ENCODE measurements around the gene MXRA7.

MXRA7 gene

DNA sequence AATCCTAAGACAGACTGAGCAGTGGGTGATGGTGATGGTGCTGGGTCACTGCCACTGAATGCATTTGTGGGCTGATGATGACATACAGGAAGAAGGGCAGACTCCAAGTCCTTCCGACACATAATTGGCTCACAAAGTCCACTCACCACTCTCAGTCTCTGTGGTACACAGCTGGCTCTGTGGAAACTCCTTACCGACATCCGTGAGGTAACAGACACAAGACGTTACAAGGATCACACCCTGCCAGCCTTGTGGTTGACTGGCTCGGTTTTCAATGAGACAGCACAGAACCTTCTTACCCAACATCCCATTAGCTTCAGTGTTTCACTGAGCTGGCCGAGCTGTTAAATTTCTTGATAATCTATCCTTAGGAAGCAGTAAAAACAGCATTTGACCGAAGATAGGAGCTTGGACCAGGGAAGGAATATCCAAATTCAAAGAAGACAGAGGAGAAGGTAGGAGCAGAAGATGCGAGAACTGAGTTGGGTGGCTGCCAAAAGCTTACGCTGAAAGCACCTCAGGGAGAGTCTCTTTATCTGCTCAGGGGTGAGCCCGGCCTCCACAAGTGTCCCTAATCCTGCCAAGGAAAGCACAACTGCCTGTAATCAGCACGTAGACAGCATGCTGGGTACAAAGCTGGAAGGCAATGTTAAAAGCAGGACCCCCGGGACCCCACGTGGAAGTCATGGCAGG lies 5.5 kb upstream of the MXRA7 start (continued):
- TF ChIP-seq, protein P1, sequence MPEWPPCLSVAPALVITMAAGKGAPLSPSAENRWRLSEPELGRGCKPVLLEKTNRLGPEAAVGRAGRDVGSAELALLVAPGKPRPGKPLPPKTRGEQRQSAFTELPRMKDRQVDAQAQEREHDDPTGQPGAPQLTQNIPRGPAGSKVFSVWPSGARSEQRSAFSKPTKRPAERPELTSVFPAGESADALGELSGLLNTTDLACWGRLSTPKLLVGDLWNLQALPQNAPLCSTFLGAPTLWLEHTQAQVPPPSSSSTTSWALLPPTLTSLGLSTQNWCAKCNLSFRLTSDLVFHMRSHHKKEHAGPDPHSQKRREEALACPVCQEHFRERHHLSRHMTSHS (tag by site-specific recombination; IDR thresholded peaks at IDR 0.05): no peak
- TF ChIP-seq SCRT2 (tag by site-specific recombination; IDR thresholded peaks at IDR 0.05): peak; percentile 97
- TF ChIP-seq ZNF600 (tag by site-specific recombination; IDR thresholded peaks at IDR 0.05): peak; percentile 98
- TF ChIP-seq ZNF548 (tag by site-specific recombination; IDR thresholded peaks at IDR 0.05): no peak
- no peak for TF ChIP-seq ZNF560 (tag by site-specific recombination; IDR thresholded peaks at IDR 0.05; ENCODE audit: borderline replicate concordance)
- peak; percentile 89; the same call in 1 of the 2 replicates for TF ChIP-seq IKZF3 (tag by site-specific recombination; IDR thresholded peaks at IDR 0.05)
- no peak for TF ChIP-seq AEBP2 (tag by site-specific recombination; IDR thresholded peaks at IDR 0.05; ENCODE audit: borderline replicate concordance)
- TF ChIP-seq GLI2 (tag by site-specific recombination; IDR thresholded peaks at IDR 0.05; ENCODE audit: borderline replicate concordance, low read depth): no peak; the same call in 1 of the 2 replicates
- peak; percentile 35; the same call in 1 of the 2 replicates for TF ChIP-seq ZNF335 (tag by site-specific recombination; conservative IDR thresholded peaks at IDR 0.05)
- TF ChIP-seq INSM2 (tag by site-specific recombination; IDR thresholded peaks at IDR 0.05): 0 out of 2 replicates have a peak, but pooled peaks have one; percentile 12
- TF ChIP-seq ZNF416 (tag by site-specific recombination; IDR thresholded peaks at IDR 0.05): no peak
- no peak for TF ChIP-seq ZBTB26 (tag by site-specific recombination; optimal IDR thresholded peaks at IDR 0.05)
- TF ChIP-seq ZBTB7A (tag by site-specific recombination; IDR thresholded peaks at IDR 0.05; ENCODE audit: low read depth): no peak
- TF ChIP-seq ZNF768 (tag by site-specific recombination; IDR thresholded peaks at IDR 0.05): no peak
- TF ChIP-seq PRDM1 (tag by site-specific recombination; IDR thresholded peaks at IDR 0.05): peak; percentile 47; the same call in 1 of the 2 replicates
- peak; percentile 21; the same call in 1 of the 2 replicates for TF ChIP-seq MZF1 (tag by site-specific recombination; IDR thresholded peaks at IDR 0.05; ENCODE audit: borderline replicate concordance)
- no peak for TF ChIP-seq ZNF350 (tag by site-specific recombination; IDR thresholded peaks at IDR 0.05)
- no peak for TF ChIP-seq ZNF132 (tag by site-specific recombination; IDR thresholded peaks at IDR 0.05; ENCODE audit: borderline replicate concordance)
- TF ChIP-seq FEZF1 (tag by site-specific recombination; IDR thresholded peaks at IDR 0.05): no peak
- TF ChIP-seq ZSCAN16 (tag by site-specific recombination; IDR thresholded peaks at IDR 0.05): no peak
- TF ChIP-seq ZNF521 (tag by site-specific recombination; IDR thresholded peaks at IDR 0.05): no peak
- no peak for TF ChIP-seq ZFHX2 (tag by site-specific recombination; conservative IDR thresholded peaks at IDR 0.05)
- 0 out of 2 replicates have a peak, but pooled peaks have one; percentile 40 for TF ChIP-seq ZNF2 (tag by site-specific recombination; IDR thresholded peaks at IDR 0.05)
- TF ChIP-seq KLF7 (tag by site-specific recombination; IDR thresholded peaks at IDR 0.05; ENCODE audit: borderline replicate concordance): no peak
- TF ChIP-seq, protein P2, sequence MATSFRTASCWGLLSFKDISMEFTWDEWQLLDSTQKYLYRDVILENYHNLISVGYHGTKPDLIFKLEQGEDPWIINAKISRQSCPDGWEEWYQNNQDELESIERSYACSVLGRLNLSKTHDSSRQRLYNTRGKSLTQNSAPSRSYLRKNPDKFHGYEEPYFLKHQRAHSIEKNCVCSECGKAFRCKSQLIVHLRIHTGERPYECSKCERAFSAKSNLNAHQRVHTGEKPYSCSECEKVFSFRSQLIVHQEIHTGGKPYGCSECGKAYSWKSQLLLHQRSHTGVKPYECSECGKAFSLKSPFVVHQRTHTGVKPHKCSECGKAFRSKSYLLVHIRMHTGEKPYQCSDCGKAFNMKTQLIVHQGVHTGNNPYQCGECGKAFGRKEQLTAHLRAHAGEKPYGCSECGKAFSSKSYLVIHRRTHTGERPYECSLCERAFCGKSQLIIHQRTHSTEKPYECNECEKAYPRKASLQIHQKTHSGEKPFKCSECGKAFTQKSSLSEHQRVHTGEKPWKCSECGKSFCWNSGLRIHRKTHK (tag by site-specific recombination; IDR thresholded peaks at IDR 0.05): no peak
- TF ChIP-seq ZNF274 (IDR thresholded peaks at IDR 0.05; ENCODE audit: low read length): no peak
- TF ChIP-seq ZNF274 (tag by site-specific recombination; IDR thresholded peaks at IDR 0.05; ENCODE audit: borderline replicate concordance): no peak
- no peak for TF ChIP-seq ZSCAN18 (tag by site-specific recombination; IDR thresholded peaks at IDR 0.05)
- TF ChIP-seq ZNF10 (tag by site-specific recombination; IDR thresholded peaks at IDR 0.05): peak; percentile 91
- no peak for TF ChIP-seq ZNF514 (tag by site-specific recombination; IDR thresholded peaks at IDR 0.05)
- TF ChIP-seq WT1 (tag by site-specific recombination; IDR thresholded peaks at IDR 0.05): no peak

Data from HEK293 (cell line).